GM12873 (cell line): ENCODE data around the gene PRLR.

Source experiments
- TF ChIP-seq, protein P1 (sequence below): IDR thresholded peaks from 2 replicates; pipeline ENCODE4 v1.5.1; 2012; ENCODE audit warnings: low read depth, mild to moderate bottlenecking, moderate library complexity, low read length, control low read depth; ENCODE audit not compliant: insufficient read depth; ENCODE audit errors: missing control alignments

The PRLR gene

DNA sequence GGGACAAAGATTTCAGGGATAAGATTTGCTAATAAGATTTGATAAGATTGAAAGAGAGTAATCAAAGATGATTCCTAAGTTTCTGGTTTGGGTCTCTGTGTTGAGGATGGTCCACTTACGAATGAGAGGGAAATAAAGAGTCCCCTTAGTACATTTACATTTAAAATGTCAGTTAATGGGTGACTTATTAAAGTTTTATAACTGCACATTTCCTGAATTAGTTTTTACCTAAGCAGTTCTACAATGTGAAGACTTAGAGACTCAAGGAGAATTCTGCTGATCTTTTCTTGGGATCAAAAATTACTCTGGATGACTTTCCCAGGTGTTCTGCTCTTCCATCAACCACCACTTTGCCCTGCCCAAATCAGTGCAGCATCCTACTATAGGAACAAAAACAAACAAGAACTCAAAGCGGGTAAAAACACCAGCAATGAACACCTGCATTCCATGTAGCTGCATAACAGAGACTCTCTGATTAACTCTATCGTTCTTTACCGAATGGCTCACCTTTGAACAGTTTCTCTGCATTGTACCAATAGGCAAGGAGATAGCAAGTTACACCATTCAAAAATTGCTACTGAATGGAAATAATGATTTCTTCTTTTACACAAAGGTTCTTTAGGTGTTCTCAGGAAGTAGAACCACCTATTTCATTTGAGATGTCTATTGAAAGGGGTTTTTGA is 65.3 kb downstream of the PRLR start:
- TF ChIP-seq, protein P1, sequence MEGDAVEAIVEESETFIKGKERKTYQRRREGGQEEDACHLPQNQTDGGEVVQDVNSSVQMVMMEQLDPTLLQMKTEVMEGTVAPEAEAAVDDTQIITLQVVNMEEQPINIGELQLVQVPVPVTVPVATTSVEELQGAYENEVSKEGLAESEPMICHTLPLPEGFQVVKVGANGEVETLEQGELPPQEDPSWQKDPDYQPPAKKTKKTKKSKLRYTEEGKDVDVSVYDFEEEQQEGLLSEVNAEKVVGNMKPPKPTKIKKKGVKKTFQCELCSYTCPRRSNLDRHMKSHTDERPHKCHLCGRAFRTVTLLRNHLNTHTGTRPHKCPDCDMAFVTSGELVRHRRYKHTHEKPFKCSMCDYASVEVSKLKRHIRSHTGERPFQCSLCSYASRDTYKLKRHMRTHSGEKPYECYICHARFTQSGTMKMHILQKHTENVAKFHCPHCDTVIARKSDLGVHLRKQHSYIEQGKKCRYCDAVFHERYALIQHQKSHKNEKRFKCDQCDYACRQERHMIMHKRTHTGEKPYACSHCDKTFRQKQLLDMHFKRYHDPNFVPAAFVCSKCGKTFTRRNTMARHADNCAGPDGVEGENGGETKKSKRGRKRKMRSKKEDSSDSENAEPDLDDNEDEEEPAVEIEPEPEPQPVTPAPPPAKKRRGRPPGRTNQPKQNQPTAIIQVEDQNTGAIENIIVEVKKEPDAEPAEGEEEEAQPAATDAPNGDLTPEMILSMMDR: no peak

DNA sequence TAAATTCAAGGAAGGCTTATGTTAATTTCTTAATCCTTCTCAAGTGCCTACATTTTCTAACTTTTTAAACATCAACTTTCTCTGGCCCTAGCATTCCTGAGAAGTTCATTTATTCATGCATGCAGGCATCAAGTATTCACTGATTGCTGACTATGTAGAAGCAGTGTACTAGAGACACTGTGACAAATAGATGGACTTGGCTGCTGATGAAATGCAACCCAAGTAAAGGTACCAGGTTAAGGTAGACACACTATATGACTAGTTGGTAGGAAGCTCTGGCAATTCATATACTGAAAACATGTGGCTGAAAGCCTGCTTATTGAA is 66.6 kb downstream of the PRLR start:
- TF ChIP-seq, protein P1: no peak

DNA sequence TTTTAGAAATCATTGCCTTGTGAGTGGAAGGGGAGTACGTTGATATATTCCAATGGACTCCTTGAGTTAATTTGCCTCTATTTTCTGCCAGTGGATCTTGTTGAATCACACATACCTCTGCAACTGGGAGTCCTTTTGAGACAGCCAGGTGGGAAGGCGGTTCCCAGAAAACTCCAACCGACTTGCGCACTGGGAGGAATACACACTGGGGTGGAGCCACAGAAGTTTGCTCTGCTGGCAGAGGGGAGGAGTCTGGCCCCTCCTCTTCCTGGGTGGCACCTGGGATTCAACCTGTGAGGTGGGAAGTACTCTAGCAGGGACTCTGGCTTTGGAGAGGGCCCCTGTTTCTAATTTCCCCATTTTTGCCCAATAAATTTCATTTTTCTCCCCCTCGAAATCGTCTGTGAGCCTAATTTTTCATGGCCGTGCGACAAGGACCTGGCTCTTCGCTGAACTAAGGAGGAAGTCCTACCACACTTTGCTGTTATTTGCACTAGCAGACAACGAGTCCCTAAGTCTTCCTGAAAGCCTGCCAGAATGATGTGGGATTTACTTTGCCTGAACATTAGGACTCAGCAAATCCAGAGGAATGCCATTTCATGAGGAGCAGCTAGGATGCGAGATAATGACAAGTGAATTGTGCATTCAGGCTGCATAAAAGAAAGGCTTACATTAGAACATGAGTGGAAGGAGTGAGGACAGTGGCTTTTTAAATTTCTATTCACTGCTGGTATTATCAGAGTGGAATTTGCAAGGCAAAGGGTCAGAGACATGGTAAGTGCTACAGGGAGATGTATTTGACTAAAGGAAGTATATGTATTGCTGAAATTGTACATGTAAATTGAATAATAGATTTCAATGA is 67.2 kb downstream of the PRLR start:
- TF ChIP-seq, protein P1: no peak

DNA sequence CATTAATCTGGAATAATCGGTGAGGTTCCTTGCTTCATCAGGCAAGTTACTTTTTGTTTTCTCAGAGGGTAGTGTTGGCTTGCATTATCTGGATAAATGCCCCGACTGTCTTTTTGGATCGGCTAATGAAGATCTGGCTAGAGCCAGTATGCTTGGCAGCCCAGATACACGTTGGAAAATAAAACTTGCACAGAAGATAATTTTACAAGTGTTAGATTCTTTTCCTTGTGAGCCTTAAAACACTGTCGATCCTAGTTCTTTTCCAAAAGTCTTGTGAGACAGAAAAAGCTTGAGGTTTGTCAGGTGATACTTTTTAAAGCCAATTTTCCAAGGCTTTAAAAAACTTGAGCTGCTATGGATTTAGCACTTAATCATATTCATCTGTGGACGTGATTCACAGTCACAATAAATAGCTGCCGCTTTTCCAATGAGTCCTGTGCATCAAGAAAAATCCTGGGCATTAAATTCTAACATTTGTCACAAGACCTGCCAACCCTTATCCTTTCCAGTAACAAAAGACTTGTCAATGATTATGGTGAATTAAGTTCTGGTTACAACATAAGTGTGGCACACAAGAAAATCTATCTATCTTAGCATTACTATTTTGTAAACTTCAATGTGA is 68.5 kb downstream of the PRLR start:
- TF ChIP-seq, protein P1: no peak

DNA sequence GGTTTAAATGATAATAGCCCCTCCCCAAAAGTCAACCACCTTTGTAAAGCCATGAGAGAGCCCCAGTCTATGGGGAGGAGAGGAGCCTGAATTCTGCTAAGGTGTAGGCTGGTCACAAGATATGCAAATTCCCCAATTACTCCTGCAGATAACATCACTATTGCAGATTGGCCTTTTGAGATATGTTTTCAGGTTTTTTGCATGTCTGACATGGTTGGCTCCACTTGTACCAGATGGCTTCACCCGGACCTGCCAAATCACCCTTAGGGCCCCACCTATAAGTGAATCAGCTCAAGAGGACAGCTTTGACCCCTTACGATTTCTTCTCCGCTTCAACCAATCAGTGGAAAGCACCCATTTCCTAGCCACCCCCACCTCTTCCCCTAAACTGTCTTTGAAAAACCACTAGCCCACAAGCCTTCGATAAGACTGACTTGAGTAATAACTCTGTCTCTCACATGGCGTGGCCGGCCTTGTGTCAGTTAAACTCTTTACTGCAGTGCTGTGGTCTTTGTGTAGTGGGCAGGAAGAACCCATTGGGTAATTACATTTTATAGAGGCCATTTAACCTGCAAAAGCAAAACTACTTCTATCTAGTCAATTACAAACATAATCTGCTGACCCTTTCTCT is 69.7 kb downstream of the PRLR start:
- TF ChIP-seq, protein P1: no peak

DNA sequence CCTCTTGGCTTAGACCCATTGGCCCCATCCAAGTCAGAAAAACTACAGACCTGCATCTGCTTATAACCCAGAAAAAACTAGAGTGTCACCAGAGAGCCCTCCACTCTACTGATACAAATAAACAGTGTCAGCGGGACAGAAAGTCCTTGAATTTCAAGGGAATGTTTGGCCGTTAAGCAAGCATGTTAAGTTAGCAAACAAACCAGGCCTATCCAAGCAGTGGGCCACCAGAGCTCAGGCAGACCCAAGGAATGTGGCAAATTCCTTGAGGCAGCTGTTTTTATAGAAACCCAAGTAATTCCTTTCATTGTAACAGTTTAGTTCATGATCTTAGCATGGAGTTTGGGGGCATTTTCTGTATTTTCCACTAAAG is 70.9 kb downstream of the PRLR start:
- TF ChIP-seq, protein P1: no peak
